Smooth muscle cell (in vitro differentiated cells): ENCODE results near the gene EDN3. TPM values are rescaled to one million over a fixed set of nuclear protein-coding genes. Genes with fewer than 3 reads are reported as not detected.

ENCODE experiments used
- DNase-seq: peaks from one replicate; lab custom pipeline; 2025; ENCODE audit not compliant: unreplicated experiment; lab: John Stamatoyannopoulos, UW
- H2AFZ ChIP-seq: fragments of 200-600 bp; sonication (generic); 2 replicates; pipeline ENCODE4 v1.6.0; 2016; ENCODE audit warnings: antibody characterized with exemption, low read depth, mild to moderate bottlenecking
- H3F3A ChIP-seq: fragments of 200-600 bp; sonication (generic); 2 replicates; pipeline ENCODE4 v1.6.0; 2017; ENCODE audit warnings: antibody characterized with exemption, low read depth
- H3K27ac ChIP-seq: fragments of 200-600 bp; sonication (generic); 2 replicates; pipeline ENCODE4 v1.5.1; 2016; ENCODE audit warnings: low read depth, mild to moderate bottlenecking
- H3K27me3 ChIP-seq: fragments of 200-600 bp; sonication (generic); 2 replicates; pipeline ENCODE4 v1.6.1; 2016; ENCODE audit warnings: low read depth, mild to moderate bottlenecking
- H3K36me3 ChIP-seq: fragments of 200-600 bp; sonication (generic); 2 replicates; pipeline ENCODE4 v1.5.1; 2016; ENCODE audit warnings: low read depth
- H3K4me1 ChIP-seq: fragments of 200-600 bp; sonication (generic); 2 replicates; pipeline ENCODE4 v1.5.1; 2016; ENCODE audit warnings: low read depth
- H3K4me2 ChIP-seq: fragments of 200-600 bp; sonication (generic); 2 replicates; pipeline ENCODE4 v1.6.0; 2016; ENCODE audit warnings: mild to moderate bottlenecking
- H3K4me3 ChIP-seq: fragments of 200-600 bp; sonication (generic); 2 replicates; pipeline ENCODE4 v1.5.1; 2016; ENCODE audit warnings: mild to moderate bottlenecking
- H3K79me2 ChIP-seq: fragments of 200-600 bp; sonication (generic); 2 replicates; pipeline ENCODE4 v1.6.0; 2016; ENCODE audit warnings: low read depth, mild to moderate bottlenecking
- H3K9ac ChIP-seq: fragments of 200-600 bp; sonication (generic); 2 replicates; pipeline ENCODE4 v1.6.0; 2016; ENCODE audit warnings: low read depth
- H3K9me3 ChIP-seq: fragments of 200-600 bp; sonication (generic); replicated peaks from 2 replicates; pipeline ENCODE4 v1.5.1; 2016; ENCODE audit warnings: low read depth
- H4K20me1 ChIP-seq: fragments of 200-600 bp; sonication (generic); 2 replicates; pipeline ENCODE4 v1.6.0; 2016; ENCODE audit warnings: low read depth
- WGBS: methylation state at CpG from one replicate; pipeline ENCODE4 v1.1.7; 2016; ENCODE audit warnings: low lambda C conversion rate; 5-methylcytosine and 5-hydroxymethylcytosine counted together
- polyA plus RNA-seq: library from polyadenylated mRNA; unstranded; fragments of >200 nt; fragmentation: Nextera tagmentation; extraction: Ambion mirVana; gene quantifications from 2 replicates; pipeline ENCODE4 v1.2.1, GENCODE V29; 2016
- total RNA-seq: library from RNA; depleted of rRNA; stranded (reverse); fragments of >200 nt; gene quantifications from 2 replicates; pipeline ENCODE4 v1.2.3, GENCODE V29; 2014
- TF ChIP-seq, protein P1 (sequence below): fragments of 200-600 bp; sonication (generic); IDR thresholded peaks from 2 replicates; pipeline ENCODE4 v1.5.1; 2017; ENCODE audit warnings: borderline replicate concordance, mild to moderate bottlenecking, antibody characterized with exemption; ENCODE audit not compliant: insufficient read depth, poor library complexity, severe bottlenecking

EDN3 gene
- total and polyA plus RNA-seq, 2 experiments from 2014 or later, result not detected

DNA sequence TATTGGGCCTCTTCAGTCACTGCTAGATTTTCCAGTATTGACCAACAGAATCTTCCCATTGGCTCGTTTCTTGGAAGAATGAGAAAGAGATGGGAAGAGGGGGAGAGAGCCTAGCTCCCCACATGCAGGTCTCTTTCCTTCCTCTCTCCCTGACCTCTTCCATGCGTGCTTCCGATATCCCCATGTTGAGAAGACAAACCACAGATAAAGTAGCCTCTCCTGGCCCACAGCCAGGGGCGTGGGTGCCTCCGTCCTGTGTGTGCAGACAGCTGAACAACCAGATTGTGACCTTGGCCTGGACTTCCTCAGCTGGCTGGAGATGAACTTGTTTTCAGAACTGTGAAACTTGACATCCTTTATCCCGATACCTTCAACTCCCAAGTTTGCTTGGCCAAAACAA lies 71.0 kb downstream of the EDN3 start:
- no peak overlapping the region for H2AFZ ChIP-seq
- H3K4me2 ChIP-seq, result no peak overlapping the region
- no peaks in the 10 kb centered on the region for H3K36me3 ChIP-seq
- no peaks in the 10 kb centered on the region for H3F3A ChIP-seq
- TF ChIP-seq, protein P1, sequence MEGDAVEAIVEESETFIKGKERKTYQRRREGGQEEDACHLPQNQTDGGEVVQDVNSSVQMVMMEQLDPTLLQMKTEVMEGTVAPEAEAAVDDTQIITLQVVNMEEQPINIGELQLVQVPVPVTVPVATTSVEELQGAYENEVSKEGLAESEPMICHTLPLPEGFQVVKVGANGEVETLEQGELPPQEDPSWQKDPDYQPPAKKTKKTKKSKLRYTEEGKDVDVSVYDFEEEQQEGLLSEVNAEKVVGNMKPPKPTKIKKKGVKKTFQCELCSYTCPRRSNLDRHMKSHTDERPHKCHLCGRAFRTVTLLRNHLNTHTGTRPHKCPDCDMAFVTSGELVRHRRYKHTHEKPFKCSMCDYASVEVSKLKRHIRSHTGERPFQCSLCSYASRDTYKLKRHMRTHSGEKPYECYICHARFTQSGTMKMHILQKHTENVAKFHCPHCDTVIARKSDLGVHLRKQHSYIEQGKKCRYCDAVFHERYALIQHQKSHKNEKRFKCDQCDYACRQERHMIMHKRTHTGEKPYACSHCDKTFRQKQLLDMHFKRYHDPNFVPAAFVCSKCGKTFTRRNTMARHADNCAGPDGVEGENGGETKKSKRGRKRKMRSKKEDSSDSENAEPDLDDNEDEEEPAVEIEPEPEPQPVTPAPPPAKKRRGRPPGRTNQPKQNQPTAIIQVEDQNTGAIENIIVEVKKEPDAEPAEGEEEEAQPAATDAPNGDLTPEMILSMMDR, result no peak
- WGBS, result 74% methylated on average over 6 of the region's 6 CpGs
- H3K9me3 ChIP-seq, result no peaks in the 10 kb centered on the region
- H3K9ac ChIP-seq, result no peak overlapping the region
- H4K20me1 ChIP-seq, result no peaks in the 10 kb centered on the region
- H3K4me1 ChIP-seq, result no peaks in the 10 kb centered on the region
- H3K27ac ChIP-seq, result no peak overlapping the region
- peaks cover 12% of the 10 kb centered on the region for H3K27me3 ChIP-seq
- no peaks in the 10 kb centered on the region for H3K79me2 ChIP-seq
- H3K4me3 ChIP-seq, result no peak overlapping the region
- DNase-seq, result no peak

DNA sequence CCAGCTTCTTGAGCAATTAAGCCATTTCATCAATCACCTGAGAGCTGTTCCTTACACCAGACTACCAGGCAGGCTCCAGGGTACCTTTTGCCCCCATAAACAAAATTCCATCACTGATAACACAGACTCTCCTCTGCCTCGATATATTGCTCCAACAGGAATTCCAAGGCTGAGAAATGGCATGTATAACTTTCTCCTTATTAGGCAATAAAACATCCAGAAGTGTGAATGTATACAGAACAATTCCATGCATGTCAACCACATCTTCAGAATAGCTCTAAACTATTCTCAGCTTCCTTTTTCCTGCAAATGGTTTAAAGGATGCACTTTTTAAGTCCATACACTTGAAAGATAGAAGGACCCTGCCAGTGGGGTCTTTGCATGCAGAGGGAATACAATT lies 73.8 kb downstream of the EDN3 start:
- no peak overlapping the region for H3K9ac ChIP-seq
- no peaks in the 10 kb centered on the region for H3F3A ChIP-seq
- H3K4me1 ChIP-seq, result no peaks in the 10 kb centered on the region
- no peak for DNase-seq
- H3K9me3 ChIP-seq, result no peaks in the 10 kb centered on the region
- no peak overlapping the region for H3K4me3 ChIP-seq
- H3K4me2 ChIP-seq, result no peak overlapping the region
- WGBS, result 28% methylated on average over 1 of the region's 1 CpG
- no peaks in the 10 kb centered on the region for H3K79me2 ChIP-seq
- no peaks in the 10 kb centered on the region for H4K20me1 ChIP-seq
- H3K27ac ChIP-seq, result no peak overlapping the region
- no peaks in the 10 kb centered on the region for H3K36me3 ChIP-seq
- H3K27me3 ChIP-seq, result peaks cover 13% of the 10 kb centered on the region
- H2AFZ ChIP-seq, result no peak overlapping the region
- TF ChIP-seq, protein P1, result no peak

DNA sequence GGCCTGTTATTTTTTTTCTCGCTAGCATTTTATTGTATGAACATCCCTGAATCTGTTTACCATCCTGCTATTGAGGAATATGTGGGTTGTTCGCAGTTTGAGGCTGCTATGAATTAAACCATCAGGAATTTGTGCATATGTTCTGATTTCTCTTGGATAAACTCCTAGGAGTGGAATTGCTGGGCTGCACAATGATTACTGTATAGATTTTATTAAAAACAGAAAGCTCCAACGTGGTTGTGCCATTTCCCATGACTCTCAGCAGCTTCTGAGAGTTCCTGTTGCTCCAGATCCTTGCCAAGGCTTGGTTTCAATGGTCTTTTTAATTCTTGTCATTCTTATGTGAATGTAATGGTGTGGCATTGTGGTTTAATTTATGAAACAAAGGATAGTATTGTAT lies 75.1 kb downstream of the EDN3 start:
- H3K36me3 ChIP-seq, result no peaks in the 10 kb centered on the region
- TF ChIP-seq, protein P1, result no peak
- H3K27ac ChIP-seq, result no peak overlapping the region
- H3K27me3 ChIP-seq, result peaks cover 18% of the 10 kb centered on the region
- no peak overlapping the region for H3K4me2 ChIP-seq
- no peaks in the 10 kb centered on the region for H4K20me1 ChIP-seq
- H3K4me1 ChIP-seq, result no peaks in the 10 kb centered on the region
- DNase-seq, result no peak
- no peak overlapping the region for H3K4me3 ChIP-seq
- no peak overlapping the region for H2AFZ ChIP-seq
- H3F3A ChIP-seq, result no peaks in the 10 kb centered on the region
- 84% methylated on average over 3 of the region's 3 CpGs for WGBS
- no peaks in the 10 kb centered on the region for H3K9me3 ChIP-seq
- H3K9ac ChIP-seq, result no peak overlapping the region
- H3K79me2 ChIP-seq, result no peaks in the 10 kb centered on the region

Other genes starting within 250 kb of the EDN3 start
- not detected in 2 replicates for gene ZNF831, start 136.8 kb upstream of the EDN3 start, total RNA-seq
- not detected in 2 replicates for gene ZNF831, start 136.8 kb upstream of the EDN3 start, polyA plus RNA-seq